Measurements from ENCODE around the gene AIG1.

Gene AIG1

GRCh38 chr6:143222801-143223231 is 162.1 kb downstream of the AIG1 start:
- no peak overlapping the region for H3K27ac ChIP-seq
- no peaks in the 10 kb centered on the region for H3K9me3 ChIP-seq (ENCODE audit: low read depth, low read length)
- H3K9ac ChIP-seq (ENCODE audit: insufficient read length), result no peak overlapping the region
- H3K36me3 ChIP-seq (ENCODE audit: insufficient read depth, low read length), result no peaks in the 10 kb centered on the region
- TF ChIP-seq POLR2AphosphoS5 (IDR thresholded peaks at IDR 0.05; ENCODE audit: borderline replicate concordance, low read depth, low read length), result no peak
- TF ChIP-seq FOXP2 (optimal IDR thresholded peaks at IDR 0.05; ENCODE audit: control extremely low read depth, extremely low read length, insufficient read depth), result no peak
- TF ChIP-seq EZH2 (IDR thresholded peaks at IDR 0.05), result no peak
- H3K4me3 ChIP-seq, result no peak overlapping the region
- no peak for DNase-seq (ENCODE audit: low read depth, low spot score)

DNA sequence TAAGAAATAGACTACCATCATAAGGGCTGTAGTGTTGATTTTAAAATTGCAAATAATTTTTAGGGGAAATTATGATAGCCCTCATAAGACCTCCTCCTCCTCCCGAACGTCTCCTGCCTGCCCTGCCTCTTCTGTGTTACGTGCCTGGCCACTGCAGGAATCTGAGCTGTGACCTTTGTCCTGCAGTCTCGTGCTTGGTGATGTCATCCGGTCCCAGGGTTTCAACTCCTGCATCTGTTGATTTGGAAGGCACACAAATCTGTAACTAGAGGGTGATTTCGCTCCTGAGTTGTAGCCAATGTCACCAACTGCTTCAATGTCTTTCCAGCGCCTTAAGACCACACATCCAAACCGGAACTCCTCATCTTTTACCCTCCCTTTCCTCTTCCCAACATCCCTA is 163.2 kb downstream of the AIG1 start:
- Histone ChIP-seq H3K9ac (ENCODE audit: insufficient read length) (no peak overlapping the region), H3K36me3 (ENCODE audit: insufficient read depth, low read length) (no peaks in the 10 kb centered on the region), H3K9me3 (ENCODE audit: low read depth, low read length) (no peaks in the 10 kb centered on the region), H3K4me3 (no peak overlapping the region), H3K27ac (no peak overlapping the region)
- TF ChIP-seq EZH2 (IDR thresholded peaks at IDR 0.05) (no peak), FOXP2 (optimal IDR thresholded peaks at IDR 0.05; ENCODE audit: control extremely low read depth, extremely low read length, insufficient read depth) (no peak), POLR2AphosphoS5 (IDR thresholded peaks at IDR 0.05; ENCODE audit: borderline replicate concordance, low read depth, low read length) (no peak)
- DNase-seq (ENCODE audit: low read depth, low spot score), result no peak

- DNase-seq (ENCODE audit: low read depth, low spot score), result no peak
- H3K36me3 ChIP-seq (ENCODE audit: insufficient read depth, low read length), result no peaks in the 10 kb centered on the region
- H3K9me3 ChIP-seq (ENCODE audit: low read depth, low read length), result no peaks in the 10 kb centered on the region
- H3K9ac ChIP-seq (ENCODE audit: insufficient read length), result no peak overlapping the region
- TF ChIP-seq POLR2AphosphoS5 (IDR thresholded peaks at IDR 0.05; ENCODE audit: borderline replicate concordance, low read depth, low read length) (no peak), EZH2 (IDR thresholded peaks at IDR 0.05) (no peak), FOXP2 (optimal IDR thresholded peaks at IDR 0.05; ENCODE audit: control extremely low read depth, extremely low read length, insufficient read depth) (no peak)
- H3K27ac ChIP-seq, result no peak overlapping the region
- no peak overlapping the region for H3K4me3 ChIP-seq
Measured at GRCh38 chr6:143224516-143224915, 163.8 kb downstream of the AIG1 start.

DNA sequence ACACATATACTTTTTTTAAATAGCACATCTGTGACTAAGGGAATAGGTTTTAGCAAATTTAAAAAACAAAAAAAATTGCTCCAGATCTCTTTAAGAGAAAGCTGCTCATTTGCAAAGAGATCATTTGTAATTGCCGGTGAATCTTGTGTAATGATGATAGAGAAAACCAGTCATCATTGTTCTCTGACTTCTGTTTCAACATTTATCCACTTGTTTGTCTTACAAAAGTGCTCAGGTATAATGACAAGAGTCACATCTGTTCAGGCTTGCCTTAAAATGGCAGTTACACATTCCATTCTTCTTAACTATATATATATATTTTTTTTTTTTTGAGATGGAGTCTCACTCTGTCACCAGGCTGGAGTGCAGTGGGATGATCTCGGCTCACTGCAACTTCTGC is 165.2 kb downstream of the AIG1 start:
- H3K27ac ChIP-seq, result no peak overlapping the region
- no peaks in the 10 kb centered on the region for H3K9me3 ChIP-seq (ENCODE audit: low read depth, low read length)
- H3K4me3 ChIP-seq, result no peak overlapping the region
- TF ChIP-seq EZH2 (IDR thresholded peaks at IDR 0.05), result no peak
- no peak for TF ChIP-seq POLR2AphosphoS5 (IDR thresholded peaks at IDR 0.05; ENCODE audit: borderline replicate concordance, low read depth, low read length)
- no peak for TF ChIP-seq FOXP2 (optimal IDR thresholded peaks at IDR 0.05; ENCODE audit: control extremely low read depth, extremely low read length, insufficient read depth)
- H3K9ac ChIP-seq (ENCODE audit: insufficient read length), result no peak overlapping the region
- no peak for DNase-seq (ENCODE audit: low read depth, low spot score)
- no peaks in the 10 kb centered on the region for H3K36me3 ChIP-seq (ENCODE audit: insufficient read depth, low read length)

DNA sequence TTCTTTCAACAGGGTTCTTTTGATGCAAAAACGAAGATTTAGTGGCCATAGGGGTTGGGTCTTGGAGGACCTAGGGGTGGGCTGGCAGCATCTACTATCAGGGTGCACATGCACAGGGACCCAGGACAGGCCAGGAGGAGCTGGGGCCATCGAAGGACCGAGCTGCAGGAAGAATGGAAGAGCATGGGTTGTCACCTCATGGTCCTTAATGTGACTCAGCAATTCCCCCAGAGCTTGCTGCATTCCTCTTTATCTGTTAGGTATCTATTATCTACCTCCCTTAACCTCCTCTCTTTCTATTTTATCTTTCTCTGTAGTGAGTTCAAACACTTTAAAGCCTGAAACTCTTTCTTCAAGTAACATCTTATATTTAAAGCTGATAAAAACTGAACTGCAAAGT is 167.0 kb downstream of the AIG1 start:
- TF ChIP-seq EZH2 (IDR thresholded peaks at IDR 0.05) (no peak), POLR2AphosphoS5 (IDR thresholded peaks at IDR 0.05; ENCODE audit: borderline replicate concordance, low read depth, low read length) (no peak), FOXP2 (optimal IDR thresholded peaks at IDR 0.05; ENCODE audit: control extremely low read depth, extremely low read length, insufficient read depth) (no peak)
- no peak for DNase-seq (ENCODE audit: low read depth, low spot score)
- no peak overlapping the region for H3K27ac ChIP-seq

DNA sequence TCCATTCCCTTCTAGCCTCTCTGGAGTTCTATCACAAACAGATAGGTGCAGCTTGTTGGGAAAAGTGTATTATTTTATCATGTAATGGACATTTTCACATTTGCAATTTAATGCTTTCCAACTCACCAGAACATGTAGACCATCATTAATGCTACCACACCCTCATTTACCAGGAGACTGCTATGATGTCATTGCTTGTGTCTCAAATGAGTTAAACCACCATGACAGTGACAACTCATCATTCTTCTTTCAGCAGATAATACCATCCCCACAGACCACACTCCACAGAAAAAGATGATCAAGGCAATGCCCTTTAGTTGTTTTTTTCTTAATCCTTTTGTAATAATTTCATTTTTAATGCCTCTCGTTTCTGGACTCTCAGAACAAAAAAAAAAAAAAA is 168.7 kb downstream of the AIG1 start:
- Histone ChIP-seq H3K27ac (no peak overlapping the region), H3K36me3 (ENCODE audit: insufficient read depth, low read length) (no peaks in the 10 kb centered on the region), H3K9me3 (ENCODE audit: low read depth, low read length) (no peaks in the 10 kb centered on the region)

More for the DNA sequence above, 167.0 kb downstream of the AIG1 start:
- Histone ChIP-seq H3K36me3 (ENCODE audit: insufficient read depth, low read length) (no peaks in the 10 kb centered on the region), H3K9me3 (ENCODE audit: low read depth, low read length) (no peaks in the 10 kb centered on the region), H3K9ac (ENCODE audit: insufficient read length) (no peak overlapping the region), H3K4me3 (no peak overlapping the region)

DNA sequence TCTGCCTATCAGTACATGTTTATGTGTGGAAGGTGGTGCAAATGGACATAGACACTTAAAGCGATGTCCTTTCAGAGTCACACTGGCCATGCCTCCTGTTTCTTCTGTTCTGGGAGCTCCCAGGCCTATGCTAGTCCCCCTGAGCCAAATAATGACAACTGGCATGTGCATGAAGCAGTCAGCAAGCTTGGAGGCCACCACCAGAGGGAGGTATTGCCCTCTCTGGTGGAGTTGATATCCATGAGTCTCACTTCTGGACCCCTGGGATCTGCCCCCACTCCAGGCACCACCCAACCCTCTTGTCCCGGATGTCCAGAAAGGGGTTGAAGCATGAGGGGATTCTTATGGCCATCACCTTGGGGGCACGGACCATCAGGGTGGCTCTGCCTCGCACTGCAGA is 172.2 kb downstream of the AIG1 start:
- Histone ChIP-seq H3K9ac (ENCODE audit: insufficient read length) (no peak overlapping the region), H3K36me3 (ENCODE audit: insufficient read depth, low read length) (no peaks in the 10 kb centered on the region), H3K4me3 (no peak overlapping the region), H3K9me3 (ENCODE audit: low read depth, low read length) (no peaks in the 10 kb centered on the region), H3K27ac (no peak overlapping the region)
- TF ChIP-seq POLR2AphosphoS5 (IDR thresholded peaks at IDR 0.05; ENCODE audit: borderline replicate concordance, low read depth, low read length) (no peak), EZH2 (IDR thresholded peaks at IDR 0.05) (no peak), FOXP2 (optimal IDR thresholded peaks at IDR 0.05; ENCODE audit: control extremely low read depth, extremely low read length, insufficient read depth) (no peak)
- DNase-seq (ENCODE audit: low read depth, low spot score), result no peak

More for the DNA sequence above, 168.7 kb downstream of the AIG1 start:
- no peak for DNase-seq (ENCODE audit: low read depth, low spot score)
- no peak overlapping the region for H3K9ac ChIP-seq (ENCODE audit: insufficient read length)
- no peak for TF ChIP-seq EZH2 (IDR thresholded peaks at IDR 0.05)
- no peak for TF ChIP-seq POLR2AphosphoS5 (IDR thresholded peaks at IDR 0.05; ENCODE audit: borderline replicate concordance, low read depth, low read length)
- no peak for TF ChIP-seq FOXP2 (optimal IDR thresholded peaks at IDR 0.05; ENCODE audit: control extremely low read depth, extremely low read length, insufficient read depth)
- H3K4me3 ChIP-seq, result no peak overlapping the region

GRCh38 chr6:143233554-143234285 is 173.0 kb downstream of the AIG1 start:
- DNase-seq (ENCODE audit: low read depth, low spot score), result no peak
- Histone ChIP-seq H3K4me3 (no peak overlapping the region), H3K27ac (no peak overlapping the region), H3K9me3 (ENCODE audit: low read depth, low read length) (no peaks in the 10 kb centered on the region), H3K9ac (ENCODE audit: insufficient read length) (no peak overlapping the region), H3K36me3 (ENCODE audit: insufficient read depth, low read length) (no peaks in the 10 kb centered on the region)
- TF ChIP-seq POLR2AphosphoS5 (IDR thresholded peaks at IDR 0.05; ENCODE audit: borderline replicate concordance, low read depth, low read length) (no peak), FOXP2 (optimal IDR thresholded peaks at IDR 0.05; ENCODE audit: control extremely low read depth, extremely low read length, insufficient read depth) (no peak), EZH2 (IDR thresholded peaks at IDR 0.05) (no peak)

DNA sequence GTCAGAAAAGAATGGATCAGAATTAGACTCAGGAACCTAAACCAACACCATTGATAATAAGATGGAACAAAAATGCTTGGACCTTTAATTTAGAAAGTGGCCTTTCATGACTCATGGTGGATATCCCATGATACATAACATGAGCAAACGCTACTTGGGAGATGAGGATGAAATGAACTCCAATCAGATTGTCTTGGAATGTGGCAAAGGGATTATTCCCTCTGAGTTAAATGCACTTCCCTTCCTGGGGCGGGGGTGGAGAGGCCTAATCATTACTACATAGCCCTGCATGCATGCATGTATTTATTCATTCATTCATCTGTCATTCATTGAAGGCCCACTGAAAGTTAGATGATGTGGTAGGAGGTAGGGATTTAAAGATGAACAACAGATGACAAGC is 174.0 kb downstream of the AIG1 start:
- H3K27ac ChIP-seq, result no peak overlapping the region
- H3K36me3 ChIP-seq (ENCODE audit: insufficient read depth, low read length), result no peaks in the 10 kb centered on the region
- no peaks in the 10 kb centered on the region for H3K9me3 ChIP-seq (ENCODE audit: low read depth, low read length)
- DNase-seq (ENCODE audit: low read depth, low spot score), result no peak
- no peak overlapping the region for H3K4me3 ChIP-seq
- TF ChIP-seq EZH2 (IDR thresholded peaks at IDR 0.05), result no peak
- no peak for TF ChIP-seq FOXP2 (optimal IDR thresholded peaks at IDR 0.05; ENCODE audit: control extremely low read depth, extremely low read length, insufficient read depth)
- no peak for TF ChIP-seq POLR2AphosphoS5 (IDR thresholded peaks at IDR 0.05; ENCODE audit: borderline replicate concordance, low read depth, low read length)
- H3K9ac ChIP-seq (ENCODE audit: insufficient read length), result no peak overlapping the region

Data from SK-N-MC (cell line).